IMR-90 (cell line): ENCODE measurements around the gene ANKRD13A. TPM values are rescaled to one million over a fixed set of nuclear protein-coding genes. Genes with fewer than 3 reads are reported as not detected.

ENCODE experiments used
- ATAC-seq: fragments of 200-7000 bp; cut with Tn5 transposase; 2 replicates; pipeline ENCODE4 v1.9.1; 2020; ENCODE audit warnings: low read depth, mild to moderate bottlenecking, moderate library complexity
- BruUV-seq: library from RNA; stranded (reverse); fragments of 400-500 nt; replicated peaks from 2 replicates; lab custom pipeline; 2021; lab: Mats Ljungman, UMichigan
- CTCF ChIA-PET: fragments of 300-600 bp; formaldehyde crosslinking; extraction: SDS; loops from one replicate; lab custom pipeline; 2021; ENCODE audit warnings: antibody characterized with exemption; lab: Yijun Ruan, JAX
- POLR2A ChIA-PET: fragments of 300-600 bp; sonication (Branson Sonifier 250); formaldehyde crosslinking; loops from one replicate; lab custom pipeline; 2022; ENCODE audit warnings: antibody characterized with exemption; ENCODE audit not compliant: unreplicated experiment; lab: Charles Lee
- DNase-seq: peaks from one replicate; pipeline ENCODE4 v3.0.0; 2013
- H2AFZ ChIP-seq: replicated peaks from 2 replicates; pipeline ENCODE3; 2013; ENCODE audit warnings: low read length, mild to moderate bottlenecking; ENCODE audit not compliant: poor library complexity
- H2AK5ac ChIP-seq: 2 replicates; pipeline ENCODE4 v1.6.1; 2013; ENCODE audit warnings: low read depth, low read length, inconsistent platforms
- H2AK9ac ChIP-seq: replicated peaks from 2 replicates; pipeline ENCODE3; 2013; ENCODE audit warnings: mild to moderate bottlenecking, low read depth, low read length, moderate library complexity; ENCODE audit not compliant: poor library complexity
- H2BK120ac ChIP-seq: 2 replicates; pipeline ENCODE4 v1.6.1; 2013; ENCODE audit warnings: low read depth, low read length, inconsistent platforms
- H2BK15ac ChIP-seq: 3 replicates; pipeline ENCODE4 v1.6.1; 2013; ENCODE audit warnings: low read depth, low read length, inconsistent platforms
- H2BK20ac ChIP-seq: 2 replicates; pipeline ENCODE4 v1.6.1; 2013; ENCODE audit warnings: low read depth, mild to moderate bottlenecking, inconsistent platforms, low read length, moderate library complexity
- H2BK5ac ChIP-seq: 2 replicates; pipeline ENCODE4 v1.6.1; 2013; ENCODE audit warnings: mild to moderate bottlenecking, low read depth, low read length, inconsistent platforms; ENCODE audit not compliant: poor library complexity, severe bottlenecking
- H3K14ac ChIP-seq: replicated peaks from 2 replicates; pipeline ENCODE4 v1.6.1; 2013; ENCODE audit warnings: low read depth, low read length, inconsistent platforms
- H3K18ac ChIP-seq: 2 replicates; pipeline ENCODE4 v1.6.1; 2013; ENCODE audit warnings: low read depth, low read length, control low read depth
- H3K23ac ChIP-seq: 2 replicates; pipeline ENCODE4 v1.6.1; 2013; ENCODE audit warnings: low read depth, low read length, inconsistent platforms
- H3K27ac ChIP-seq: 2 replicates; pipeline ENCODE4 v1.5.1; 2013; ENCODE audit warnings: mild to moderate bottlenecking, control low read depth, low read length; ENCODE audit not compliant: insufficient read depth
- H3K27me3 ChIP-seq: 2 replicates; pipeline ENCODE4 v1.6.1; 2013; ENCODE audit warnings: low read length; ENCODE audit not compliant: control insufficient read depth, insufficient read depth
- H3K36me3 ChIP-seq: 2 replicates; pipeline ENCODE4 v1.6.1; 2013; ENCODE audit warnings: low read length, mixed read lengths; ENCODE audit not compliant: control insufficient read depth, insufficient read depth
- H3K4ac ChIP-seq: 2 replicates; pipeline ENCODE4 v1.6.1; 2013; ENCODE audit warnings: low read depth, low read length, inconsistent platforms
- H3K4me1 ChIP-seq: 2 replicates; pipeline ENCODE4 v1.6.1; 2013; ENCODE audit warnings: low read length, mixed read lengths; ENCODE audit not compliant: control insufficient read depth, insufficient read depth
- H3K4me2 ChIP-seq: 2 replicates; pipeline ENCODE4 v1.6.1; 2013; ENCODE audit warnings: low read depth, mild to moderate bottlenecking, control low read depth, low read length, moderate library complexity
- H3K4me3 ChIP-seq: 2 replicates; pipeline ENCODE4 v1.5.1; 2013; ENCODE audit warnings: low read depth, mild to moderate bottlenecking, control low read depth, low read length, moderate library complexity; ENCODE audit not compliant: insufficient read depth
- H3K56ac ChIP-seq: 2 replicates; pipeline ENCODE4 v1.6.1; 2013; ENCODE audit warnings: low read length, inconsistent platforms; ENCODE audit not compliant: insufficient read depth; ENCODE audit errors: extremely low read depth
- H3K79me1 ChIP-seq, 2 experiments: 2 replicates each; pipeline ENCODE4 v1.6.1; 2013; ENCODE audit warnings: low read length in 2 of 2, inconsistent platforms in 1 of 2, low read depth in 1 of 2
- H3K9ac ChIP-seq: 2 replicates; pipeline ENCODE4 v1.6.1; 2013; ENCODE audit warnings: low read depth, low read length, control low read depth
- H3K9me1 ChIP-seq: 2 replicates; pipeline ENCODE4 v1.6.1; 2013; ENCODE audit warnings: low read length, inconsistent platforms; ENCODE audit not compliant: insufficient read depth
- H3K9me3 ChIP-seq: 2 replicates; pipeline ENCODE4 v1.6.1; 2013; ENCODE audit warnings: low read length; ENCODE audit not compliant: control insufficient read depth, insufficient read depth
- H4K20me1 ChIP-seq: 2 replicates; pipeline ENCODE4 v1.6.1; 2013; ENCODE audit warnings: low read length, inconsistent platforms; ENCODE audit not compliant: insufficient read depth
- H4K5ac ChIP-seq: 2 replicates; pipeline ENCODE4 v1.6.1; 2013; ENCODE audit warnings: mild to moderate bottlenecking, low read depth, low read length, control low read depth
- H4K8ac ChIP-seq, 2 experiments: 2 replicates each; pipeline ENCODE4 v1.6.1; 2013; ENCODE audit warnings: low read depth in 2 of 2, low read length in 2 of 2, control low read depth in 1 of 2, inconsistent platforms in 1 of 2
- H4K91ac ChIP-seq: 2 replicates; pipeline ENCODE4 v1.6.1; 2013; ENCODE audit warnings: low read depth, low read length, inconsistent platforms; ENCODE audit not compliant: insufficient read depth
- BHLHE40 ChIP-seq: fragments of 150-350 bp; IDR thresholded peaks from 2 replicates; pipeline ENCODE4 v1.6.1; 2016; ENCODE audit warnings: mild to moderate bottlenecking, low read depth, low read length
- CHD1 ChIP-seq: IDR thresholded peaks from 2 replicates; pipeline ENCODE4 v1.6.1; 2012; ENCODE audit warnings: low read depth, low read length, improper control_type of control experiment
- FOS ChIP-seq: fragments of 150-350 bp; IDR thresholded peaks from 2 replicates; pipeline ENCODE4 v1.6.1; 2016; ENCODE audit warnings: low read depth, low read length
- MAFK ChIP-seq: IDR thresholded peaks from 2 replicates; pipeline ENCODE4 v1.6.1; 2012; ENCODE audit warnings: low read depth, low read length, improper control_type of control experiment
- MAZ ChIP-seq: IDR thresholded peaks from 2 replicates; pipeline ENCODE4 v1.6.1; 2012; ENCODE audit warnings: low read depth, mild to moderate bottlenecking, low read length, improper control_type of control experiment, moderate library complexity, borderline replicate concordance
- MXI1 ChIP-seq: IDR thresholded peaks from 2 replicates; pipeline ENCODE4 v1.6.1; 2012; ENCODE audit warnings: low read depth, mild to moderate bottlenecking, low read length, moderate library complexity, borderline replicate concordance
- RCOR1 ChIP-seq: IDR thresholded peaks from 2 replicates; pipeline ENCODE4 v1.6.1; 2012; ENCODE audit warnings: mild to moderate bottlenecking, low read length, improper control_type of control experiment; ENCODE audit not compliant: insufficient replicate concordance
- RFX5 ChIP-seq: IDR thresholded peaks from 2 replicates; pipeline ENCODE4 v1.8.0; 2012; ENCODE audit warnings: low read depth, mild to moderate bottlenecking, low read length, moderate library complexity
- SMC3 ChIP-seq: fragments of 150-350 bp; IDR thresholded peaks from 2 replicates; pipeline ENCODE4 v1.6.1; 2016; ENCODE audit warnings: low read depth, mild to moderate bottlenecking, antibody characterized with exemption, low read length, moderate library complexity
- WGBS, 2 experiments: methylation state at CpG; one replicate each; pipeline versions ENCODE4 v1.1.5 to v1.1.7; 2013; ENCODE audit warnings: missing lambda C conversion rate in 2 of 2; ENCODE audit not compliant: insufficient read length in 1 of 2; ENCODE audit errors: extremely low coverage in 2 of 2; 5-methylcytosine and 5-hydroxymethylcytosine counted together
- dilution Hi-C: fragments of 300-500 bp; cut with HindIII; formaldehyde crosslinking; loops from one replicate; pipeline ENCODE4 v1.14.3; 2018; ENCODE audit warnings: low sequenced_read_pairs; ENCODE audit not compliant: unreplicated experiment
- in situ Hi-C: fragments of 300-500 bp; cut with MboI; formaldehyde crosslinking; loops from 3 replicates; pipeline ENCODE4 v1.14.3; 2019; ENCODE audit warnings: low sequenced_read_pairs, inconsistent platforms, mixed read lengths
- intact Hi-C: fragments of 100-400 bp; cut with micrococcal nuclease; formaldehyde crosslinking; loops from 2 replicates; pipeline ENCODE4 v1.10.0; 2022
- polyA plus RNA-seq, 3 experiments: library from polyadenylated mRNA; depleted of rRNA; stranded (reverse); fragments of >200 nt; gene quantifications; 2 replicates each; pipeline ENCODE4 v1.2.3, GENCODE V29; 2012; ENCODE audit warnings: low replicate concordance in 1 of 3
- total RNA-seq: library from RNA; depleted of rRNA; stranded (reverse); fragments of >200 nt; gene quantifications from 2 replicates; pipeline ENCODE4 v1.2.3, GENCODE V29; 2012
- TF ChIP-seq, protein P1 (sequence below): fragments of 150-350 bp; IDR thresholded peaks from 2 replicates; pipeline ENCODE4 v1.6.1; 2017; ENCODE audit warnings: mild to moderate bottlenecking, antibody characterized with exemption, low read length, low read depth
- TF ChIP-seq, protein P2 (sequence below): fragments of 150-350 bp; IDR thresholded peaks from 2 replicates; pipeline ENCODE4 v1.6.1; 2016; ENCODE audit warnings: low read depth, mild to moderate bottlenecking, low read length, moderate library complexity, borderline replicate concordance
- TF ChIP-seq, protein P3 (sequence below): conservative IDR thresholded peaks from 2 replicates; pipeline ENCODE4 v1.5.1; 2012; ENCODE audit warnings: mild to moderate bottlenecking, low read depth, low read length, improper control_type of control experiment

Gene ANKRD13A
- total and polyA plus RNA-seq, 2 of the 4 experiments (the other 2 are of a cell fraction), result 299 to 449 TPM

DNA sequence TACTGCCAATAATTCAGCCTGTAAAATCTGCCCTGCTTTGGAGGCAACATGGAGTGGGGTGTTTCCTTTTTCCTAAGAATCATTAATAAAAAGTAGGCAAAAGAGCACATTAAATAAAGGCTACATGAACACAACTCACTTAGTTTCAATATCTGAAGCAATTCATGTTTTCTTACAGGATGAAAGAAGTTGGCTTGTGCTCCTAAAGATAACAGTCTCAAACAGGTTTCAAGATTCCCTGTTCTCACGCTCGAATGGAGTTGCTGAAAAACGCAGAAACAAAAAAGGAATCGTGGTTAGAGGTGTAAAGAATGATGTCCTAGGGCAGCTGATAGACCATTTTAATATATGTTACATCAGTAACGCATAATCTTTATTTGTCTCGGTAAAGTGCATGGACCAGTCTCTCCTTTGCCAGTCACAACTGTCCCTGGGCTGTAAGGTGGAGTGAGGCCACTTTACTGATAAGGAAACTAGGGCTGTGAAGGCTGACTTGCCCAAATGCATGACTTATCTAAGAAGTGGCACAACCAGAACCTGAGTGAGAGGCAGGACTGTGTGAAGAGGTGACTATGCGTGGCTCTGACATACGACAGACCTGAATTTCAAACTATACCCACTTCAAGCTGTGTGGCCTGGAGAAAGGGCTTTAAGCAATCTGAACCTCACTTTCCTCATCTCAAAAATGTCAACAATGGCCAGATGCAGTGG, 15.6 kb upstream of the ANKRD13A start:
- Histone ChIP-seq H3K4me1 (peaks cover 4% of the 10 kb centered on the region), H3K27me3 (no peaks in the 10 kb centered on the region), H2BK15ac (no peak overlapping the region), H3K56ac (no peak overlapping the region), H2AFZ (no peak overlapping the region), H3K36me3 (peaks cover 43% of the 10 kb centered on the region), H3K27ac (no peak overlapping the region), H2BK20ac (no peak overlapping the region), H3K9me3 (no peaks in the 10 kb centered on the region; the same call in 1 of the 2 replicates), H3K79me1 (peaks cover 17 to 44% of the 10 kb centered on the region in 2 experiments), H4K91ac (no peak overlapping the region), H3K23ac (no peak overlapping the region), H3K9me1 (peaks cover 11% of the 10 kb centered on the region), H3K4me2 (no peak overlapping the region), H2AK9ac (no peak overlapping the region), H2BK5ac (peak overlapping the region; percentile 26), H4K20me1 (peaks cover 4% of the 10 kb centered on the region; the same call in 1 of the 2 replicates), H3K4ac (no peak overlapping the region), H2BK120ac (no peak overlapping the region), H4K5ac (no peak overlapping the region), H3K14ac (no peak overlapping the region), H3K18ac (no peak overlapping the region), H3K9ac (no peak overlapping the region), H4K8ac (no peak overlapping the region), H3K4me3 (no peak overlapping the region), H2AK5ac (no peak overlapping the region)
- ChIA-PET CTCF (no interaction called here), POLR2A (no interaction called here)
- DNase-seq (no peak), ATAC-seq (no peak)
- no peak for TF ChIP-seq CHD1
- no peak for TF ChIP-seq FOS
- TF ChIP-seq, protein P1, sequence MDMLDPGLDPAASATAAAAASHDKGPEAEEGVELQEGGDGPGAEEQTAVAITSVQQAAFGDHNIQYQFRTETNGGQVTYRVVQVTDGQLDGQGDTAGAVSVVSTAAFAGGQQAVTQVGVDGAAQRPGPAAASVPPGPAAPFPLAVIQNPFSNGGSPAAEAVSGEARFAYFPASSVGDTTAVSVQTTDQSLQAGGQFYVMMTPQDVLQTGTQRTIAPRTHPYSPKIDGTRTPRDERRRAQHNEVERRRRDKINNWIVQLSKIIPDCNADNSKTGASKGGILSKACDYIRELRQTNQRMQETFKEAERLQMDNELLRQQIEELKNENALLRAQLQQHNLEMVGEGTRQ, result no peak
- TF ChIP-seq MXI1, result no peak
- no peak for TF ChIP-seq SMC3
- no peak for TF ChIP-seq MAFK
- TF ChIP-seq MAZ, result no peak
- TF ChIP-seq, protein P2, sequence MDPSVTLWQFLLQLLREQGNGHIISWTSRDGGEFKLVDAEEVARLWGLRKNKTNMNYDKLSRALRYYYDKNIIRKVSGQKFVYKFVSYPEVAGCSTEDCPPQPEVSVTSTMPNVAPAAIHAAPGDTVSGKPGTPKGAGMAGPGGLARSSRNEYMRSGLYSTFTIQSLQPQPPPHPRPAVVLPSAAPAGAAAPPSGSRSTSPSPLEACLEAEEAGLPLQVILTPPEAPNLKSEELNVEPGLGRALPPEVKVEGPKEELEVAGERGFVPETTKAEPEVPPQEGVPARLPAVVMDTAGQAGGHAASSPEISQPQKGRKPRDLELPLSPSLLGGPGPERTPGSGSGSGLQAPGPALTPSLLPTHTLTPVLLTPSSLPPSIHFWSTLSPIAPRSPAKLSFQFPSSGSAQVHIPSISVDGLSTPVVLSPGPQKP, result no peak
- TF ChIP-seq BHLHE40, result no peak
- TF ChIP-seq RFX5, result no peak
- no peak for TF ChIP-seq RCOR1
- TF ChIP-seq, protein P3, sequence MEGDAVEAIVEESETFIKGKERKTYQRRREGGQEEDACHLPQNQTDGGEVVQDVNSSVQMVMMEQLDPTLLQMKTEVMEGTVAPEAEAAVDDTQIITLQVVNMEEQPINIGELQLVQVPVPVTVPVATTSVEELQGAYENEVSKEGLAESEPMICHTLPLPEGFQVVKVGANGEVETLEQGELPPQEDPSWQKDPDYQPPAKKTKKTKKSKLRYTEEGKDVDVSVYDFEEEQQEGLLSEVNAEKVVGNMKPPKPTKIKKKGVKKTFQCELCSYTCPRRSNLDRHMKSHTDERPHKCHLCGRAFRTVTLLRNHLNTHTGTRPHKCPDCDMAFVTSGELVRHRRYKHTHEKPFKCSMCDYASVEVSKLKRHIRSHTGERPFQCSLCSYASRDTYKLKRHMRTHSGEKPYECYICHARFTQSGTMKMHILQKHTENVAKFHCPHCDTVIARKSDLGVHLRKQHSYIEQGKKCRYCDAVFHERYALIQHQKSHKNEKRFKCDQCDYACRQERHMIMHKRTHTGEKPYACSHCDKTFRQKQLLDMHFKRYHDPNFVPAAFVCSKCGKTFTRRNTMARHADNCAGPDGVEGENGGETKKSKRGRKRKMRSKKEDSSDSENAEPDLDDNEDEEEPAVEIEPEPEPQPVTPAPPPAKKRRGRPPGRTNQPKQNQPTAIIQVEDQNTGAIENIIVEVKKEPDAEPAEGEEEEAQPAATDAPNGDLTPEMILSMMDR, result no peak
- in situ Hi-C loops (no loop called here), dilution Hi-C loops (no loop called here), intact Hi-C loops (no loop called here)
- 100% methylated on average over 1 of the region's 8 CpGs; no CpG with 5 or more reads in 1 of the 2 experiments for WGBS, 2 experiments
- BruUV-seq, result no TSS peak
